Caco-2 (cell line): Measurements from ENCODE around the gene CNFN. TPM values are rescaled to one million over a fixed set of nuclear protein-coding genes. Genes with fewer than 3 reads are reported as not detected.

ENCODE experiments used
- BruUV-seq: library from RNA; stranded (reverse); fragments of 400-500 nt; replicated peaks from 2 replicates; lab custom pipeline; 2021; lab: Mats Ljungman, UMichigan
- CTCF ChIA-PET: fragments of 300-600 bp; sonication (Branson Sonifier 250); formaldehyde crosslinking; loops from one replicate; lab custom pipeline; 2022; ENCODE audit warnings: antibody characterized with exemption; lab: Charles Lee
- POLR2A ChIA-PET: fragments of 300-600 bp; sonication (Branson Sonifier 250); formaldehyde crosslinking; loops from one replicate; lab custom pipeline; 2022; ENCODE audit warnings: antibody characterized with exemption; lab: Charles Lee
- DNase-seq, 2 experiments: peaks; one replicate each; pipeline versions ENCODE4 v3.0.0 to v3.0.0-alpha.2; 2020 to 2022
- H3K27me3 ChIP-seq: replicated peaks from 2 replicates; pipeline ENCODE4 v1.6.0; 2011; ENCODE audit warnings: low read length; ENCODE audit not compliant: control insufficient read depth, insufficient read depth
- H3K36me3 ChIP-seq: 2 replicates; pipeline ENCODE4 v1.5.1; 2011; ENCODE audit warnings: low read length; ENCODE audit not compliant: control insufficient read depth, insufficient read depth
- H3K4me1 ChIP-seq: fragments of 250-450 bp; sonication (Bioruptor Pico); 2 replicates; pipeline ENCODE4 v1.5.1; 2020; ENCODE audit warnings: mild to moderate bottlenecking
- H3K4me3 ChIP-seq: 2 replicates; pipeline ENCODE4 v1.5.1; 2011; ENCODE audit warnings: low read depth, mild to moderate bottlenecking, control low read depth, low read length
- H3K9me3 ChIP-seq: fragments of 250-450 bp; sonication (Bioruptor Pico); 2 replicates; pipeline ENCODE4 v1.5.1; 2020; ENCODE audit warnings: mild to moderate bottlenecking, moderate library complexity
- H3K27ac Mint-ChIP-seq: one replicate; pipeline ENCODE4 v1.8.0; 2022; ENCODE audit warnings: mixed read lengths; ENCODE audit not compliant: unreplicated experiment
- H3K27me3 Mint-ChIP-seq: one replicate; pipeline ENCODE4 v1.8.0; 2022; ENCODE audit warnings: mixed read lengths; ENCODE audit not compliant: insufficient read depth, unreplicated experiment
- H3K36me3 Mint-ChIP-seq: one replicate; pipeline ENCODE4 v1.8.0; 2022; ENCODE audit warnings: mild to moderate bottlenecking, mixed read lengths; ENCODE audit not compliant: insufficient read depth, unreplicated experiment
- H3K4me1 Mint-ChIP-seq: one replicate; pipeline ENCODE4 v1.8.0; 2022; ENCODE audit warnings: low read depth, mixed read lengths; ENCODE audit not compliant: unreplicated experiment
- H3K4me3 Mint-ChIP-seq: one replicate; pipeline ENCODE4 v1.8.0; 2022; ENCODE audit warnings: mild to moderate bottlenecking, moderate library complexity, mixed read lengths; ENCODE audit not compliant: unreplicated experiment
- H3K9me3 Mint-ChIP-seq: one replicate; pipeline ENCODE4 v1.8.0; 2022; ENCODE audit warnings: mixed read lengths; ENCODE audit not compliant: unreplicated experiment
- intact Hi-C: fragments of 100-400 bp; cut with micrococcal nuclease; formaldehyde crosslinking; loops from one replicate; pipeline ENCODE4 v1.10.0; 2022; ENCODE audit not compliant: unreplicated experiment
- total RNA-seq: library from RNA; stranded (reverse); gene quantifications from 2 replicates; pipeline ENCODE4 v1.2.3, GENCODE V29; 2022
- TF ChIP-seq, protein P1 (sequence below), 2 experiments: fragments of 200-600 bp in 1 of 2; IDR thresholded peaks; 1 replicate in 1 of 2; 2 replicates in 1 of 2; pipeline versions ENCODE4 v1.5.1 to v1.8.0; 2011 to 2022; ENCODE audit warnings: antibody characterized with exemption in 1 of 2, control low read depth in 1 of 2, inconsistent platforms in 1 of 2, low read depth in 1 of 2, low read length in 1 of 2, mild to moderate bottlenecking in 1 of 2, moderate library complexity in 1 of 2; ENCODE audit not compliant: insufficient read depth in 1 of 2, severe bottlenecking in 1 of 2, unreplicated experiment in 1 of 2

Gene CNFN
- total RNA-seq, 1 experiment from 2014 or later = 4.1 TPM

DNA sequence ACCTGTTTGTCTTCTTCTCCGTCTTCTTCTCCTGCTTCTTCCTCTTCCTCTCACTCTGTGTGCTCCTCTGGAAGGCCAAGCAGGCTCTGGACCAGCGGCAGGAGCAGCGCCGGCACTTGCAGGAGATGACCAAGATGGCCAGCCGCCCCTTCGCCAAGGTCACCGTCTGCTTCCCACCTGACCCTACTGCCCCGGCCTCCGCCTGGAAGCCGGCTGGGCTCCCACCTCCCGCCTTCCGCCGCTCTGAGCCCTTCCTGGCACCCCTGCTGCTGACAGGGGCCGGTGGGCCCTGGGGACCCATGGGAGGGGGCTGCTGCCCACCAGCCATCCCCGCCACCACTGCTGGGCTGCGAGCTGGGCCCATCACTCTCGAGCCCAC is 13.9 kb downstream of the CNFN start:
- intact Hi-C loops = no loop called here
- Mint-ChIP-seq H3K4me1 (no peaks in the 10 kb centered on the region), H3K27ac (no peak overlapping the region), H3K9me3 (peaks cover 10% of the 10 kb centered on the region), H3K4me3 (no peak overlapping the region), H3K36me3 (peaks cover 12% of the 10 kb centered on the region), H3K27me3 (peaks cover 3% of the 10 kb centered on the region)
- Histone ChIP-seq H3K9me3 (no peaks in the 10 kb centered on the region), H3K4me1 (peaks cover 3% of the 10 kb centered on the region; the same call in 1 of the 2 replicates), H3K36me3 (no peaks in the 10 kb centered on the region; the same call in 1 of the 2 replicates), H3K4me3 (no peak overlapping the region), H3K27me3 (no peaks in the 10 kb centered on the region)
- POLR2A ChIA-PET = no interaction called here
- TF ChIP-seq, protein P1, sequence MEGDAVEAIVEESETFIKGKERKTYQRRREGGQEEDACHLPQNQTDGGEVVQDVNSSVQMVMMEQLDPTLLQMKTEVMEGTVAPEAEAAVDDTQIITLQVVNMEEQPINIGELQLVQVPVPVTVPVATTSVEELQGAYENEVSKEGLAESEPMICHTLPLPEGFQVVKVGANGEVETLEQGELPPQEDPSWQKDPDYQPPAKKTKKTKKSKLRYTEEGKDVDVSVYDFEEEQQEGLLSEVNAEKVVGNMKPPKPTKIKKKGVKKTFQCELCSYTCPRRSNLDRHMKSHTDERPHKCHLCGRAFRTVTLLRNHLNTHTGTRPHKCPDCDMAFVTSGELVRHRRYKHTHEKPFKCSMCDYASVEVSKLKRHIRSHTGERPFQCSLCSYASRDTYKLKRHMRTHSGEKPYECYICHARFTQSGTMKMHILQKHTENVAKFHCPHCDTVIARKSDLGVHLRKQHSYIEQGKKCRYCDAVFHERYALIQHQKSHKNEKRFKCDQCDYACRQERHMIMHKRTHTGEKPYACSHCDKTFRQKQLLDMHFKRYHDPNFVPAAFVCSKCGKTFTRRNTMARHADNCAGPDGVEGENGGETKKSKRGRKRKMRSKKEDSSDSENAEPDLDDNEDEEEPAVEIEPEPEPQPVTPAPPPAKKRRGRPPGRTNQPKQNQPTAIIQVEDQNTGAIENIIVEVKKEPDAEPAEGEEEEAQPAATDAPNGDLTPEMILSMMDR (IDR thresholded peaks at IDR 0.05; ENCODE audit: insufficient read depth in 1 of 2, low read depth in 1 of 2, low read length in 1 of 2, severe bottlenecking in 1 of 2, unreplicated experiment in 1 of 2) = no peak
- DNase-seq = no peak
- CTCF ChIA-PET = no interaction called here
- no TSS peak for BruUV-seq

DNA sequence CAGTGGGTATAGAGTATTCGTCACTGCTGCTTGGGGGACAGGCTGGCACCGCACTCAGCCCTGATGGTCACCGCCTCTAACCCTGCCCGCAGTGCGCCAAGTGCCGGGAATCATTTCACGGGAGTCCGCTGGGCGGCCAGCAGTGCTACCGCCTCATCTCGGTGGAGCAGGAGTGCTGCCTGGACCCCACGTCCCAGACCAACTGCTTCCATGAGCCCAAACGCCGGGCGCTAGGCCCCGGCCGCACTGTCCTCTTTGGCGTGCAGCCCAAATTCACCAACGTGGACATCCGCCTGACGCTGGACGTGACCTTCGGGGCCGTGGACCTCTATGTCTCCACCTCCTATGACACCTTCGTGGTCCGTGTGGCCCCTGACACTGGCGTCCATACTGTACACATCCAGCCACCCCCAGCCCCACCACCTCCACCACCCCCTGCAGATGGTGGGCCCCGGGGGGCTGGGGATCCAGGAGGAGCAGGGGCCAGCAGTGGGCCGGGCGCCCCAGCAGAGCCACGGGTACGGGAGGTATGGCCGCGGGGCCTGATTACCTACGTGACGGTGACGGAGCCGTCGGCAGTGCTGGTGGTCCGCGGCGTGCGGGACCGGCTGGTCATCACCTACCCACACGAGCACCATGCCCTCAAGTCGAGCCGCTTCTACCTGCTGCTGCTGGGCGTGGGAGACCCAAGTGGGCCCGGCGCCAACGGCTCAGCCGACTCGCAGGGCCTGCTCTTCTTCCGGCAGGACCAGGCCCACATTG is 14.5 kb downstream of the CNFN start:
- H3K9me3 ChIP-seq = no peaks in the 10 kb centered on the region
- intact Hi-C loops = no loop called here
- H3K4me3 ChIP-seq = no peak overlapping the region
- BruUV-seq = no TSS peak
- H3K4me1 Mint-ChIP-seq = no peaks in the 10 kb centered on the region
- peaks cover 10% of the 10 kb centered on the region for H3K9me3 Mint-ChIP-seq
- H3K4me3 Mint-ChIP-seq = no peak overlapping the region
- H3K36me3 Mint-ChIP-seq = peaks cover 12% of the 10 kb centered on the region
- H3K27ac Mint-ChIP-seq = no peak overlapping the region
- peaks cover 3% of the 10 kb centered on the region for H3K27me3 Mint-ChIP-seq
- no peaks in the 10 kb centered on the region for H3K27me3 ChIP-seq
- DNase-seq = no peak
- ChIA-PET POLR2A (no interaction called here), CTCF (no interaction called here)
- H3K4me1 ChIP-seq = peaks cover under 1% of the 10 kb centered on the region; the same call in 1 of the 2 replicates
- H3K36me3 ChIP-seq = no peaks in the 10 kb centered on the region; the same call in 1 of the 2 replicates
- TF ChIP-seq, protein P1 (IDR thresholded peaks at IDR 0.05; ENCODE audit: insufficient read depth in 1 of 2, low read depth in 1 of 2, low read length in 1 of 2, severe bottlenecking in 1 of 2, unreplicated experiment in 1 of 2) = no peak

DNA sequence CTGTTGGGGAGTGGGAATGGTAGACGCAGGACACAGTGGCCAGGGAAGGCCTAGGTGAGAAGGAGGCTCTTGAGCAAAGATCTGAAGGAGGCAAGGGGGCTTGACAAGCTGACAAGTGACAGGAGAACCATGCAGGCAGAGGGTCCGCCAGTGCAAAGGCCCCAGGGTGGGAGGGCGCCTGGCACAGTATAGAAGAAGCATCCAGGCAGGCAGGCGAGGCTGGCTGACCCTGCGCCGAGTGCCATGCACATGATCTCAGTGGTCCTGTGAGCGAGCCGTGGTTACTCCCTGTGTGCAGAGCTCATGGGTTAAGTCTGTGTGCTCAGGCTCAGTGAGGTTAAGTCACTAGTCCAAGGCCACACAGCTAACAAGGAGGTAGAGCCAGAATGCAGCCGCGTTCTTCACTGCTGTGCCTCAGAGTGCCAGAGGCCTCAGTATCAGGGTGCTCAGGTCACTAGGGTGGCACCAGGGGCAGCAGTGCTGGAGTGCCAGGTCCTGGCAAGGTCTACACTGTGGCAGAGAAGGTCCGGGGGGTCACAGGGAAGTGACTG is 15.2 kb downstream of the CNFN start:
- H3K27me3 Mint-ChIP-seq = peaks cover 3% of the 10 kb centered on the region
- no peaks in the 10 kb centered on the region for H3K4me1 Mint-ChIP-seq
- Histone ChIP-seq H3K9me3 (no peaks in the 10 kb centered on the region), H3K27me3 (no peaks in the 10 kb centered on the region), H3K36me3 (no peaks in the 10 kb centered on the region; the same call in 1 of the 2 replicates), H3K4me1 (no peaks in the 10 kb centered on the region), H3K4me3 (no peak overlapping the region)
- no peak for DNase-seq
- peaks cover 12% of the 10 kb centered on the region for H3K36me3 Mint-ChIP-seq
- no peak overlapping the region for H3K27ac Mint-ChIP-seq
- BruUV-seq = no TSS peak
- intact Hi-C loops = no loop called here
- H3K4me3 Mint-ChIP-seq = no peak overlapping the region
- CTCF ChIA-PET = no interaction called here
- TF ChIP-seq, protein P1 (IDR thresholded peaks at IDR 0.05; ENCODE audit: insufficient read depth in 1 of 2, low read depth in 1 of 2, low read length in 1 of 2, severe bottlenecking in 1 of 2, unreplicated experiment in 1 of 2) = no peak
- H3K9me3 Mint-ChIP-seq = peaks cover 10% of the 10 kb centered on the region
- POLR2A ChIA-PET = no interaction called here
